HG03439 (cell line): ENCODE results near the gene PARD3B.

Experiments
- ATAC-seq: cut with Tn5 transposase; IDR thresholded peaks from one replicate; pipeline ENCODE4 v1.9.1; 2021; ENCODE audit warnings: mild to moderate bottlenecking, moderate library complexity; ENCODE audit not compliant: unreplicated experiment

PARD3B gene

GRCh38 chr2:205657579-205657978 lies 1112.3 kb downstream of the PARD3B start:
- no peak for ATAC-seq

GRCh38 chr2:205658068-205658467 lies 1112.8 kb downstream of the PARD3B start:
- no peak for ATAC-seq

GRCh38 chr2:205658572-205658971 lies 1113.3 kb downstream of the PARD3B start:
- ATAC-seq: no peak

GRCh38 chr2:205659922-205660321 lies 1114.6 kb downstream of the PARD3B start:
- no peak for ATAC-seq

GRCh38 chr2:205660521-205661124 lies 1115.3 kb downstream of the PARD3B start:
- no peak for ATAC-seq

GRCh38 chr2:205661281-205661680 lies 1116.0 kb downstream of the PARD3B start:
- ATAC-seq: no peak

GRCh38 chr2:205662206-205662965 lies 1117.1 kb downstream of the PARD3B start:
- ATAC-seq: no peak

- ATAC-seq: no peak
Observed at GRCh38 chr2:205665791-205666190, 1120.5 kb downstream of the PARD3B start.
